Immature natural killer cell (primary cell): ENCODE results near the gene CAVIN2. TPM values are rescaled to one million over a fixed set of nuclear protein-coding genes. Genes with fewer than 3 reads are reported as not detected.

Experiments used
- DNase-seq, 3 donors: peaks; one replicate each; pipeline ENCODE4 v3.0.0; 2022; ENCODE audit warnings: mixed read lengths in 1 of 3
- H3K27ac Mint-ChIP-seq, 6 donors: one replicate each; pipeline ENCODE4 v1.8.0; 2020; ENCODE audit warnings: mixed read lengths in 6 of 6, mild to moderate bottlenecking in 5 of 6, inconsistent platforms in 4 of 6, moderate library complexity in 3 of 6
- H3K27me3 Mint-ChIP-seq, 3 donors: one replicate each; pipeline ENCODE4 v1.8.0; 2020 to 2021; ENCODE audit warnings: low read depth in 3 of 3, mild to moderate bottlenecking in 3 of 3, mixed read lengths in 3 of 3, moderate library complexity in 3 of 3, inconsistent platforms in 1 of 3
- H3K36me3 Mint-ChIP-seq, 3 donors: one replicate each; pipeline ENCODE4 v1.8.0; 2020; ENCODE audit warnings: mixed read lengths in 3 of 3, inconsistent platforms in 2 of 3, mild to moderate bottlenecking in 2 of 3
- H3K4me1 Mint-ChIP-seq, 2 donors: one replicate each; pipeline ENCODE4 v1.8.0; 2020; ENCODE audit warnings: inconsistent platforms in 2 of 2, mild to moderate bottlenecking in 2 of 2, mixed read lengths in 2 of 2, moderate library complexity in 1 of 2
- H3K4me3 Mint-ChIP-seq, 5 donors: one replicate each; pipeline ENCODE4 v1.8.0; 2020; ENCODE audit warnings: mild to moderate bottlenecking in 5 of 5, mixed read lengths in 5 of 5, inconsistent platforms in 3 of 5, moderate library complexity in 3 of 5
- H3K9me3 Mint-ChIP-seq, 6 donors: one replicate each; pipeline ENCODE4 v1.8.0; 2020; ENCODE audit warnings: mild to moderate bottlenecking in 6 of 6, mixed read lengths in 6 of 6, inconsistent platforms in 4 of 6, moderate library complexity in 3 of 6
- polyA plus RNA-seq, 3 donors: library from polyadenylated mRNA; unstranded; fragments of 300-500 nt; fragmentation: Illumina TruSeq; gene quantifications; one replicate each; pipeline ENCODE4 v1.2.3, GENCODE V29; 2021

CAVIN2 gene
- 10 to 100 TPM in 1 of 3 donors, 1 to 10 TPM in 1, under 1 TPM in 1; 0.34 to 13.9 (median 2.7) TPM for polyA plus RNA-seq

GRCh38 chr2:191846515-191847476 is at the start of gene CAVIN2:
Gene CAVIN2, minus strand, starts transcription at chr2:191847088. Its CDS starts 163 bp downstream, at chr2:191846925.
- H3K9me3 Mint-ChIP-seq, result no peaks in the 10 kb centered on the region
- H3K4me3 Mint-ChIP-seq, result peak within 1 kb of the TSS in 3 of 5 donors; percentile 27 to 62 (median 57)
- DNase-seq, result no peak
- H3K36me3 Mint-ChIP-seq, result no peaks in the 10 kb centered on the region
- peaks cover 5 to 6% (median 6%) of the 10 kb centered on the region in 3 donors for H3K27me3 Mint-ChIP-seq
- no peak within 1 kb of the TSS for H3K27ac Mint-ChIP-seq
- peaks cover 0 to 6% of the 10 kb centered on the region in 2 donors for H3K4me1 Mint-ChIP-seq

- no peak for DNase-seq
- no peak overlapping the region for H3K27ac Mint-ChIP-seq
- peaks cover 0 to 5% of the 10 kb centered on the region in 2 donors for H3K4me1 Mint-ChIP-seq
- H3K4me3 Mint-ChIP-seq, result no peak overlapping the region
- peaks cover 0 to 1% (median 0%) of the 10 kb centered on the region in 6 donors for H3K9me3 Mint-ChIP-seq
- H3K27me3 Mint-ChIP-seq, result peaks cover 0 to 1% (median 0%) of the 10 kb centered on the region in 3 donors
- H3K36me3 Mint-ChIP-seq, result no peaks in the 10 kb centered on the region
These were observed 48.9 kb upstream of the CAVIN2 start for GRCh38 chr2:191895743-191896142.

GRCh38 chr2:191895195-191895594 is 48.3 kb upstream of the CAVIN2 start:
- no peak for DNase-seq
- Mint-ChIP-seq H3K27ac (no peak overlapping the region), H3K4me3 (no peak overlapping the region), H3K4me1 (peaks cover 0 to 5% of the 10 kb centered on the region in 2 donors), H3K36me3 (no peaks in the 10 kb centered on the region), H3K27me3 (no peaks in the 10 kb centered on the region), H3K9me3 (peaks cover 0 to 1% (median 0%) of the 10 kb centered on the region in 6 donors)

- H3K27me3 Mint-ChIP-seq, result no peaks in the 10 kb centered on the region
- H3K4me3 Mint-ChIP-seq, result no peak overlapping the region
- H3K27ac Mint-ChIP-seq, result no peak overlapping the region
- H3K36me3 Mint-ChIP-seq, result no peaks in the 10 kb centered on the region
- H3K4me1 Mint-ChIP-seq, result peaks cover 0 to 5% of the 10 kb centered on the region in 2 donors
- H3K9me3 Mint-ChIP-seq, result peaks cover 0 to 1% (median 0%) of the 10 kb centered on the region in 6 donors
- DNase-seq, result no peak
These were observed 47.8 kb upstream of the CAVIN2 start for GRCh38 chr2:191894681-191895147.

- no peaks in the 10 kb centered on the region for H3K27me3 Mint-ChIP-seq
These were observed 45.5 kb upstream of the CAVIN2 start for GRCh38 chr2:191892391-191892790.

GRCh38 chr2:191891656-191892055 is 44.8 kb upstream of the CAVIN2 start:
- Mint-ChIP-seq H3K4me1 (peaks cover 0 to 5% of the 10 kb centered on the region in 2 donors), H3K4me3 (no peak overlapping the region), H3K9me3 (peaks cover 0 to 1% (median 0%) of the 10 kb centered on the region in 6 donors), H3K36me3 (no peaks in the 10 kb centered on the region), H3K27me3 (no peaks in the 10 kb centered on the region), H3K27ac (no peak overlapping the region)
- no peak for DNase-seq

More at GRCh38 chr2:191892391-191892790, 45.5 kb upstream of the CAVIN2 start:
- peaks cover 0 to 5% of the 10 kb centered on the region in 2 donors for H3K4me1 Mint-ChIP-seq
- H3K36me3 Mint-ChIP-seq, result no peaks in the 10 kb centered on the region
- no peak for DNase-seq
- H3K9me3 Mint-ChIP-seq, result peaks cover 0 to 1% (median 0%) of the 10 kb centered on the region in 6 donors
- H3K4me3 Mint-ChIP-seq, result no peak overlapping the region
- no peak overlapping the region for H3K27ac Mint-ChIP-seq

- peaks cover 0 to 1% (median 0%) of the 10 kb centered on the region in 6 donors for H3K9me3 Mint-ChIP-seq
- peaks cover 0 to 5% of the 10 kb centered on the region in 2 donors for H3K4me1 Mint-ChIP-seq
- H3K27ac Mint-ChIP-seq, result no peak overlapping the region
- no peak for DNase-seq
- no peaks in the 10 kb centered on the region for H3K27me3 Mint-ChIP-seq
- H3K4me3 Mint-ChIP-seq, result no peak overlapping the region
- H3K36me3 Mint-ChIP-seq, result no peaks in the 10 kb centered on the region
These were observed 43.0 kb upstream of the CAVIN2 start for GRCh38 chr2:191889931-191890330.

GRCh38 chr2:191888400-191889166 is 41.7 kb upstream of the CAVIN2 start:
- no peak overlapping the region for H3K27ac Mint-ChIP-seq
- H3K4me3 Mint-ChIP-seq, result no peak overlapping the region
- H3K9me3 Mint-ChIP-seq, result peaks cover 0 to 1% (median 0%) of the 10 kb centered on the region in 6 donors
- no peaks in the 10 kb centered on the region for H3K27me3 Mint-ChIP-seq
- H3K4me1 Mint-ChIP-seq, result peaks cover 0 to 5% of the 10 kb centered on the region in 2 donors
- DNase-seq, result no peak
- no peaks in the 10 kb centered on the region for H3K36me3 Mint-ChIP-seq

- Mint-ChIP-seq H3K4me1 (no peaks in the 10 kb centered on the region), H3K27me3 (peaks cover 0 to 2% (median 0%) of the 10 kb centered on the region in 3 donors), H3K4me3 (no peak overlapping the region), H3K36me3 (no peaks in the 10 kb centered on the region), H3K27ac (no peak overlapping the region), H3K9me3 (peaks cover 0 to 3% (median 0%) of the 10 kb centered on the region in 6 donors)
- DNase-seq, result no peak
These were observed 38.8 kb upstream of the CAVIN2 start for GRCh38 chr2:191885650-191886049.

- Mint-ChIP-seq H3K27ac (no peak overlapping the region), H3K4me3 (no peak overlapping the region), H3K27me3 (peaks cover 0 to 3% (median 2%) of the 10 kb centered on the region in 3 donors), H3K9me3 (peaks cover 0 to 3% (median 0%) of the 10 kb centered on the region in 6 donors), H3K4me1 (no peaks in the 10 kb centered on the region), H3K36me3 (no peaks in the 10 kb centered on the region)
- no peak for DNase-seq
These were observed 38.2 kb upstream of the CAVIN2 start for GRCh38 chr2:191885098-191885497.

GRCh38 chr2:191881982-191882816 is 35.3 kb upstream of the CAVIN2 start:
- no peaks in the 10 kb centered on the region for H3K4me1 Mint-ChIP-seq
- H3K4me3 Mint-ChIP-seq, result no peak overlapping the region
- no peaks in the 10 kb centered on the region for H3K36me3 Mint-ChIP-seq
- H3K9me3 Mint-ChIP-seq, result peaks cover 0 to 5% (median 0%) of the 10 kb centered on the region in 6 donors
- peaks cover 2 to 3% (median 2%) of the 10 kb centered on the region in 3 donors for H3K27me3 Mint-ChIP-seq
- no peak for DNase-seq
- no peak overlapping the region for H3K27ac Mint-ChIP-seq

- H3K27me3 Mint-ChIP-seq, result peaks cover 2 to 3% (median 2%) of the 10 kb centered on the region in 3 donors
- no peak for DNase-seq
- no peaks in the 10 kb centered on the region for H3K36me3 Mint-ChIP-seq
These were observed 31.8 kb upstream of the CAVIN2 start for GRCh38 chr2:191878548-191879279.

More at GRCh38 chr2:191878548-191879279, 31.8 kb upstream of the CAVIN2 start:
- Mint-ChIP-seq H3K27ac (no peak overlapping the region), H3K4me3 (no peak overlapping the region), H3K4me1 (no peaks in the 10 kb centered on the region), H3K9me3 (peaks cover 0 to 5% (median 0%) of the 10 kb centered on the region in 6 donors)
